HG03280 (cell line): ENCODE measurements around the gene SOCS7.

Experiments
- ATAC-seq: cut with Tn5 transposase; IDR thresholded peaks from one replicate; pipeline ENCODE4 v1.9.1; 2021; ENCODE audit warnings: mild to moderate bottlenecking, moderate library complexity; ENCODE audit not compliant: unreplicated experiment

The SOCS7 gene

GRCh38 chr17:38361694-38362465, 10.2 kb downstream of the SOCS7 start:
- ATAC-seq: no peak

GRCh38 chr17:38363016-38363415, 11.4 kb downstream of the SOCS7 start:
- no peak for ATAC-seq

GRCh38 chr17:38364741-38365140, 13.1 kb downstream of the SOCS7 start:
- no peak for ATAC-seq

- ATAC-seq: no peak
Observed at GRCh38 chr17:38369124-38369886, 17.7 kb downstream of the SOCS7 start.

GRCh38 chr17:38379448-38379847, 27.8 kb downstream of the SOCS7 start:
- ATAC-seq: no peak

GRCh38 chr17:38395090-38395489, 43.4 kb downstream of the SOCS7 start:
- no peak for ATAC-seq

GRCh38 chr17:38397227-38397626, 45.6 kb downstream of the SOCS7 start:
- no peak for ATAC-seq

GRCh38 chr17:38400286-38400685, 48.6 kb downstream of the SOCS7 start:
- no peak for ATAC-seq

GRCh38 chr17:38401459-38401858, 49.8 kb downstream of the SOCS7 start:
- no peak for ATAC-seq

GRCh38 chr17:38402897-38403296, 51.3 kb downstream of the SOCS7 start:
- no peak for ATAC-seq

GRCh38 chr17:38403491-38403890, 51.8 kb downstream of the SOCS7 start:
- ATAC-seq: no peak

GRCh38 chr17:38404174-38404943, 52.7 kb downstream of the SOCS7 start:
- no peak for ATAC-seq

- ATAC-seq: no peak
Observed at GRCh38 chr17:38405654-38406053, 54.0 kb downstream of the SOCS7 start.

- no peak for ATAC-seq
Observed at GRCh38 chr17:38410201-38410600, 58.6 kb downstream of the SOCS7 start.

- ATAC-seq: peak; percentile 49
Observed at GRCh38 chr17:38415250-38416194, 63.9 kb downstream of the SOCS7 start.

- ATAC-seq: no peak
Observed at GRCh38 chr17:38416840-38417209, 65.2 kb downstream of the SOCS7 start.

- ATAC-seq: no peak
Observed at GRCh38 chr17:38417210-38417951, 65.7 kb downstream of the SOCS7 start.

GRCh38 chr17:38418062-38418692, 66.5 kb downstream of the SOCS7 start:
- ATAC-seq: no peak
